ENCODE measurements around the gene C2CD3. TPM values are rescaled to one million over a fixed set of nuclear protein-coding genes. Genes with fewer than 3 reads are reported as not detected.

C2CD3 gene
- total and polyA plus RNA-seq, 4 donors = 3.1 to 14.5 (median 6.7) TPM

- H3K9ac ChIP-seq (ENCODE audit: low read depth in 1 of 2, low read length in 2 of 2) = no peak overlapping the region
- TF ChIP-seq GABPA (IDR thresholded peaks at IDR 0.05 in 1 of 2, conservative IDR thresholded peaks at IDR 0.05 in 1 of 2) = no peak
- TF ChIP-seq TAF1 (conservative IDR thresholded peaks at IDR 0.05) = no peak
- no peak for TF ChIP-seq NR2F2 (IDR thresholded peaks at IDR 0.05)
- TF ChIP-seq HNF4A (conservative IDR thresholded peaks at IDR 0.05) = no peak
- no peak for TF ChIP-seq CTCF (IDR thresholded peaks at IDR 0.05; ENCODE audit: low read depth, low read length, missing input control)
- TF ChIP-seq JUND (IDR thresholded peaks at IDR 0.05) = no peak
- TF ChIP-seq HNF4G (IDR thresholded peaks at IDR 0.05) = no peak
- TF ChIP-seq FOXA2 (IDR thresholded peaks at IDR 0.05) = no peak
- no peak for TF ChIP-seq REST (IDR thresholded peaks at IDR 0.05)
- no peak for TF ChIP-seq EGR1 (IDR thresholded peaks at IDR 0.05; ENCODE audit: low read depth in 2 of 2)
- no peak for TF ChIP-seq RXRA (IDR thresholded peaks at IDR 0.05)
- no peak for TF ChIP-seq ATF3 (IDR thresholded peaks at IDR 0.05)
- TF ChIP-seq RAD21 (IDR thresholded peaks at IDR 0.05) = no peak
- TF ChIP-seq FOXA1 (IDR thresholded peaks at IDR 0.05) = no peak
- no peak for TF ChIP-seq SP1 (IDR thresholded peaks at IDR 0.05)
- no peaks in the 10 kb centered on the region for H3K4me1 ChIP-seq (ENCODE audit: control insufficient read depth in 4 of 4, insufficient read depth in 4 of 4, low read length in 3 of 4)
- no peaks in the 10 kb centered on the region for H3K9me3 ChIP-seq (ENCODE audit: control insufficient read depth in 4 of 4, low read length in 3 of 4)
- H3K27ac ChIP-seq (ENCODE audit: low read depth in 1 of 2, low read length in 2 of 2) = no peak overlapping the region
- WGBS = 94% methylated on average over 6 of the region's 6 CpGs
- no peaks in the 10 kb centered on the region for H3K27me3 ChIP-seq (ENCODE audit: control insufficient read depth in 4 of 4, insufficient read depth in 4 of 4, low read length in 3 of 4)
- DNase-seq (ENCODE audit: low spot score) = no peak
- H3K4me3 ChIP-seq (ENCODE audit: low read depth in 1 of 3, low read length in 3 of 3) = no peak overlapping the region
- H3K36me3 ChIP-seq (ENCODE audit: control insufficient read depth in 4 of 4, insufficient read depth in 3 of 4, low read depth in 1 of 4, low read length in 3 of 4) = peaks cover 5 to 35% (median 25%) of the 10 kb centered on the region in 4 donors
Observed at GRCh38 chr11:74092425-74092824, 78.4 kb downstream of the C2CD3 start.

- Histone ChIP-seq H3K4me3 (ENCODE audit: low read depth in 1 of 3, low read length in 3 of 3) (no peak overlapping the region), H3K27me3 (ENCODE audit: control insufficient read depth in 4 of 4, insufficient read depth in 4 of 4, low read length in 3 of 4) (no peaks in the 10 kb centered on the region), H3K27ac (ENCODE audit: low read depth in 1 of 2, low read length in 2 of 2) (no peak overlapping the region), H3K36me3 (ENCODE audit: control insufficient read depth in 4 of 4, insufficient read depth in 3 of 4, low read depth in 1 of 4, low read length in 3 of 4) (peaks cover 5 to 36% (median 26%) of the 10 kb centered on the region in 4 donors), H3K4me1 (ENCODE audit: control insufficient read depth in 4 of 4, insufficient read depth in 4 of 4, low read length in 3 of 4) (no peaks in the 10 kb centered on the region), H3K9ac (ENCODE audit: low read depth in 1 of 2, low read length in 2 of 2) (no peak overlapping the region), H3K9me3 (ENCODE audit: control insufficient read depth in 4 of 4, low read length in 3 of 4) (no peaks in the 10 kb centered on the region)
- no peak for TF ChIP-seq TAF1 (conservative IDR thresholded peaks at IDR 0.05)
- no peak for TF ChIP-seq RAD21 (IDR thresholded peaks at IDR 0.05)
- no peak for TF ChIP-seq HNF4G (IDR thresholded peaks at IDR 0.05)
- no peak for TF ChIP-seq RXRA (IDR thresholded peaks at IDR 0.05)
- no peak for TF ChIP-seq MAX (IDR thresholded peaks at IDR 0.05)
- TF ChIP-seq GABPA (IDR thresholded peaks at IDR 0.05 in 1 of 2, conservative IDR thresholded peaks at IDR 0.05 in 1 of 2) = no peak
- no peak for TF ChIP-seq CTCF (IDR thresholded peaks at IDR 0.05; ENCODE audit: low read depth, low read length, missing input control)
- no peak for TF ChIP-seq SP1 (IDR thresholded peaks at IDR 0.05)
- TF ChIP-seq ATF3 (IDR thresholded peaks at IDR 0.05) = no peak
- no peak for TF ChIP-seq REST (IDR thresholded peaks at IDR 0.05)
- TF ChIP-seq NR2F2 (IDR thresholded peaks at IDR 0.05) = no peak
- no peak for TF ChIP-seq FOXA1 (IDR thresholded peaks at IDR 0.05)
- no peak for TF ChIP-seq HNF4A (conservative IDR thresholded peaks at IDR 0.05)
- no peak for TF ChIP-seq EGR1 (IDR thresholded peaks at IDR 0.05; ENCODE audit: low read depth in 2 of 2)
- no peak for DNase-seq (ENCODE audit: low spot score)
- WGBS = 87% methylated on average over 1 of the region's 1 CpG
Observed at GRCh38 chr11:74091549-74091948, 79.3 kb downstream of the C2CD3 start.

Measured in liver (tissue), 9 donors.